HCT116 (cell line): Measurements from ENCODE around the gene LYPD6.

Experiments
- CBX3 ChIP-seq: IDR thresholded peaks from 2 replicates; pipeline ENCODE4 v1.6.1; 2012; ENCODE audit warnings: low read depth
- EZH2 ChIP-seq: fragments of 200-600 bp; sonication (generic); IDR thresholded peaks from 2 replicates; pipeline ENCODE4 v1.6.1; 2017; ENCODE audit warnings: antibody characterized with exemption, mixed run types
- POLR2A ChIP-seq: IDR thresholded peaks from 2 replicates; pipeline ENCODE4 v1.7.0; 2011; ENCODE audit warnings: borderline replicate concordance; ENCODE audit not compliant: insufficient read depth, insufficient read length; ENCODE audit errors: extremely low read depth
- POLR2AphosphoS5 ChIP-seq: IDR thresholded peaks from 2 replicates; pipeline ENCODE4 v1.6.1; 2011; ENCODE audit warnings: mild to moderate bottlenecking, low read depth, low read length, moderate library complexity
- RAD21 ChIP-seq: IDR thresholded peaks from 2 replicates; pipeline ENCODE4 v1.6.1; 2012; ENCODE audit warnings: low read depth, mild to moderate bottlenecking
- SP1 ChIP-seq: IDR thresholded peaks from 2 replicates; pipeline ENCODE4 v1.6.1; 2012; ENCODE audit warnings: low read depth
- YY1 ChIP-seq: IDR thresholded peaks from 2 replicates; pipeline ENCODE4 v1.6.1; 2011; ENCODE audit warnings: low read length, low read depth, moderate library complexity, mild to moderate bottlenecking; ENCODE audit not compliant: insufficient replicate concordance; ENCODE audit errors: extremely low read depth
- ZNF274 ChIP-seq: fragments of 200-500 bp; sonication (Bioruptor generic); IDR thresholded peaks from 2 replicates; pipeline ENCODE4 v1.6.1; 2014; ENCODE audit warnings: mild to moderate bottlenecking, low read depth, low read length, inconsistent platforms
- TF ChIP-seq, protein P1 (sequence below): IDR thresholded peaks from 2 replicates; pipeline ENCODE4 v1.6.1; 2012
- TF ChIP-seq, protein P2 (sequence below), 3 experiments: fragments of 200-600 bp in 1 of 3; sonication (generic) in 1 of 3; IDR thresholded peaks in 2 of 3; conservative IDR thresholded peaks in 1 of 3; 2 replicates each; pipeline ENCODE4 v1.5.1; 2012 to 2017; ENCODE audit warnings: low read depth in 2 of 3, low read length in 2 of 3, antibody characterized with exemption in 1 of 3, borderline replicate concordance in 1 of 3, control low read depth in 1 of 3, mild to moderate bottlenecking in 1 of 3, mixed read lengths in 1 of 3, mixed run types in 1 of 3, moderate library complexity in 1 of 3; ENCODE audit not compliant: insufficient read depth in 1 of 3
- TF ChIP-seq, protein P3 (sequence below): IDR thresholded peaks from 2 replicates; pipeline ENCODE4 v1.6.1; 2012

DNA sequence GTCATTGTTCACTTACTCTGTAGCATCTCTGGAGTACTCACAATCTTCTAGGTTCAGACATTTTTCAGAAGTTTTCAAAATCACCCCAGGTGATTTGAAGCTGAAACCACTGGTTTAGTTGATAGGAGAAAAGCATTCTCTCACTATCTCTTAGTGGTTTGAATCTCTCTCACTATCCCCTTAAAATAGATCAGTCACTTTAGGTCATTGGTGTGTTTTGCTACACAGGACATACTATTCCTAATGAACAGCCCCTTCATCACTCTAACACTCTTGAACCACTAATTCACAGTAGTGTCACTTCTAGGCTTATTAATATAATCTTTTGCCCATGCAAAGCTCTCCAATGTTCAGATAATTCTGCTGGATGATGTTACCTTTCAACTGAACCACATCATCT, 34.5 kb downstream of the LYPD6 start:
- TF ChIP-seq, protein P1, sequence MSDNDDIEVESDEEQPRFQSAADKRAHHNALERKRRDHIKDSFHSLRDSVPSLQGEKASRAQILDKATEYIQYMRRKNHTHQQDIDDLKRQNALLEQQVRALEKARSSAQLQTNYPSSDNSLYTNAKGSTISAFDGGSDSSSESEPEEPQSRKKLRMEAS = no peak
- TF ChIP-seq EZH2 (no peak), POLR2AphosphoS5 (no peak), RAD21 (no peak), POLR2A (no peak), SP1 (no peak), CBX3 (no peak), ZNF274 (no peak), YY1 (no peak)
- TF ChIP-seq, protein P2, sequence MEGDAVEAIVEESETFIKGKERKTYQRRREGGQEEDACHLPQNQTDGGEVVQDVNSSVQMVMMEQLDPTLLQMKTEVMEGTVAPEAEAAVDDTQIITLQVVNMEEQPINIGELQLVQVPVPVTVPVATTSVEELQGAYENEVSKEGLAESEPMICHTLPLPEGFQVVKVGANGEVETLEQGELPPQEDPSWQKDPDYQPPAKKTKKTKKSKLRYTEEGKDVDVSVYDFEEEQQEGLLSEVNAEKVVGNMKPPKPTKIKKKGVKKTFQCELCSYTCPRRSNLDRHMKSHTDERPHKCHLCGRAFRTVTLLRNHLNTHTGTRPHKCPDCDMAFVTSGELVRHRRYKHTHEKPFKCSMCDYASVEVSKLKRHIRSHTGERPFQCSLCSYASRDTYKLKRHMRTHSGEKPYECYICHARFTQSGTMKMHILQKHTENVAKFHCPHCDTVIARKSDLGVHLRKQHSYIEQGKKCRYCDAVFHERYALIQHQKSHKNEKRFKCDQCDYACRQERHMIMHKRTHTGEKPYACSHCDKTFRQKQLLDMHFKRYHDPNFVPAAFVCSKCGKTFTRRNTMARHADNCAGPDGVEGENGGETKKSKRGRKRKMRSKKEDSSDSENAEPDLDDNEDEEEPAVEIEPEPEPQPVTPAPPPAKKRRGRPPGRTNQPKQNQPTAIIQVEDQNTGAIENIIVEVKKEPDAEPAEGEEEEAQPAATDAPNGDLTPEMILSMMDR (IDR thresholded peaks at IDR 0.05 in 2 of 3, conservative IDR thresholded peaks at IDR 0.05 in 1 of 3; ENCODE audit: borderline replicate concordance in 1 of 3, insufficient read depth in 1 of 3, low read depth in 2 of 3, low read length in 2 of 3) = no peak
- TF ChIP-seq, protein P3, sequence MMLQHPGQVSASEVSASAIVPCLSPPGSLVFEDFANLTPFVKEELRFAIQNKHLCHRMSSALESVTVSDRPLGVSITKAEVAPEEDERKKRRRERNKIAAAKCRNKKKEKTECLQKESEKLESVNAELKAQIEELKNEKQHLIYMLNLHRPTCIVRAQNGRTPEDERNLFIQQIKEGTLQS = no peak
